GM12892 (cell line): ENCODE measurements around the gene ARL15.

ENCODE experiments used
- POLR2A ChIP-seq: IDR thresholded peaks from 2 replicates; pipeline ENCODE4 v1.6.1; 2011; ENCODE audit warnings: low read depth, low read length, control low read depth
- TAF1 ChIP-seq: IDR thresholded peaks from 2 replicates; pipeline ENCODE4 v1.6.1; 2011; ENCODE audit warnings: low read depth, mild to moderate bottlenecking, control low read depth, low read length, borderline replicate concordance

GRCh38 chr5:53928641-53929040 is 381.7 kb downstream of the ARL15 start:
- TF ChIP-seq POLR2A (no peak), TAF1 (no peak)
